H1 (cell line): Measurements from ENCODE around the gene GPRC5D. TPM values are rescaled to one million over a fixed set of nuclear protein-coding genes. Genes with fewer than 3 reads are reported as not detected.

Source experiments
- CTCF ChIA-PET: fragments of 300-600 bp; sonication (Branson Sonifier 250); formaldehyde crosslinking; loops from one replicate; lab custom pipeline; 2021; ENCODE audit not compliant: partially characterized antibody; lab: Charles Lee
- POLR2A ChIA-PET: fragments of 300-600 bp; sonication (Branson Sonifier 250); formaldehyde crosslinking; loops from one replicate; lab custom pipeline; 2021; ENCODE audit warnings: inconsistent platforms; ENCODE audit not compliant: partially characterized antibody; lab: Charles Lee
- DNase-seq, 2 experiments: peaks; one replicate each; pipeline versions ENCODE4 v3.0.0 to v3.0.0-alpha.2; 2010 to 2022; ENCODE audit warnings: low spot score in 2 of 2, low read depth in 1 of 2, mixed read lengths in 1 of 2
- FAIRE-seq: peaks from 2 replicates; lab custom pipeline; 2011; peaks lifted over from hg19 to GRCh38; lab: Jason Lieb, UNC
- H2AFZ ChIP-seq: 2 replicates; pipeline ENCODE4 v1.8.1; 2012; ENCODE audit warnings: low read length, inconsistent platforms
- H2AK5ac ChIP-seq: 2 replicates; pipeline ENCODE4 v1.6.1; 2013; ENCODE audit warnings: low read depth, low read length
- H2BK120ac ChIP-seq: replicated peaks from 2 replicates; pipeline ENCODE3; 2013; ENCODE audit warnings: low read depth, low read length, inconsistent platforms
- H2BK12ac ChIP-seq: 2 replicates; pipeline ENCODE4 v1.6.1; 2013; ENCODE audit warnings: low read depth, low read length
- H2BK15ac ChIP-seq: 2 replicates; pipeline ENCODE4 v1.6.1; 2013; ENCODE audit warnings: low read length
- H2BK20ac ChIP-seq: 2 replicates; pipeline ENCODE4 v1.6.1; 2013; ENCODE audit warnings: low read length
- H2BK5ac ChIP-seq: 2 replicates; pipeline ENCODE4 v1.6.1; 2013; ENCODE audit warnings: low read depth, low read length
- H3K14ac ChIP-seq: 2 replicates; pipeline ENCODE4 v1.6.1; 2013; ENCODE audit warnings: inconsistent platforms; ENCODE audit not compliant: insufficient read length
- H3K18ac ChIP-seq: 2 replicates; pipeline ENCODE4 v1.6.1; 2013; ENCODE audit warnings: low read length; ENCODE audit errors: extremely low read depth
- H3K23ac ChIP-seq: 2 replicates; pipeline ENCODE4 v1.6.1; 2013; ENCODE audit warnings: inconsistent platforms; ENCODE audit not compliant: insufficient read length
- H3K23me2 ChIP-seq: 2 replicates; pipeline ENCODE4 v1.6.1; 2013; ENCODE audit warnings: low read depth, low read length
- H3K27ac ChIP-seq: 2 replicates; pipeline ENCODE4 v1.6.1; 2011; ENCODE audit warnings: low read depth, low read length, inconsistent platforms
- H3K27me3 ChIP-seq, 4 experiments: replicated peaks in 1 of 4; 1 replicate in 1 of 4; 2 replicates in 3 of 4; pipeline versions ENCODE4 v1.6.1 to v1.8.1; 2011 to 2013; ENCODE audit warnings: low read length in 3 of 4, mild to moderate bottlenecking in 3 of 4, inconsistent platforms in 2 of 4, mixed read lengths in 2 of 4, moderate library complexity in 1 of 4; ENCODE audit not compliant: control insufficient read depth in 3 of 4, insufficient read depth in 3 of 4; ENCODE audit errors: extremely low read depth in 1 of 4
- H3K36me3 ChIP-seq, 4 experiments: 2 replicates each; pipeline versions ENCODE4 v1.6.1 to v1.8.1; 2011 to 2013; ENCODE audit warnings: mild to moderate bottlenecking in 4 of 4, low read length in 3 of 4, moderate library complexity in 2 of 4, control low read depth in 1 of 4, inconsistent platforms in 1 of 4; ENCODE audit not compliant: insufficient read depth in 4 of 4, control insufficient read depth in 2 of 4
- H3K4ac ChIP-seq: replicated peaks from 2 replicates; pipeline ENCODE3; 2013; ENCODE audit warnings: low read length, low read depth, mixed read lengths, inconsistent platforms; ENCODE audit not compliant: insufficient read length
- H3K4me1 ChIP-seq, 4 experiments: replicated peaks in 1 of 4; 1 replicate in 1 of 4; 2 replicates in 3 of 4; pipeline versions ENCODE4 v1.6.1 to v1.8.1; 2011 to 2013; ENCODE audit warnings: low read length in 3 of 4, inconsistent platforms in 2 of 4, mixed read lengths in 1 of 4; ENCODE audit not compliant: insufficient read depth in 4 of 4, control insufficient read depth in 3 of 4
- H3K4me2 ChIP-seq, 2 experiments: 2 replicates each; pipeline versions ENCODE4 v1.6.1 to v1.8.1; 2011 to 2013; ENCODE audit warnings: low read depth in 2 of 2, low read length in 2 of 2, control low read depth in 1 of 2, inconsistent platforms in 1 of 2, mild to moderate bottlenecking in 1 of 2; ENCODE audit not compliant: insufficient read depth in 1 of 2
- H3K4me3 ChIP-seq, 4 experiments: fragments of 200-600, 300-600 bp in 1 of 4; sonication (generic), shearing (Covaris generic), sonication (Bioruptor Twin) in 1 of 4; 2 replicates each; pipeline versions ENCODE4 v1.5.1 to v1.8.1; 2011 to 2016; ENCODE audit warnings: low read length in 4 of 4, low read depth in 3 of 4, control low read depth in 2 of 4, inconsistent platforms in 2 of 4, mild to moderate bottlenecking in 2 of 4, mixed read lengths in 1 of 4, moderate library complexity in 1 of 4; ENCODE audit not compliant: insufficient read depth in 2 of 4; ENCODE audit errors: extremely low read depth in 1 of 4
- H3K56ac ChIP-seq: replicated peaks from 2 replicates; pipeline ENCODE3; 2013; ENCODE audit warnings: low read depth, mild to moderate bottlenecking, mixed read lengths, low read length, inconsistent platforms; ENCODE audit not compliant: insufficient read length
- H3K79me1 ChIP-seq: 2 replicates; pipeline ENCODE4 v1.6.1; 2013; ENCODE audit warnings: low read depth, low read length, control low read depth
- H3K79me2 ChIP-seq, 2 experiments: 2 replicates each; pipeline versions ENCODE4 v1.6.1 to v1.8.1; 2012 to 2013; ENCODE audit warnings: low read length in 2 of 2, mild to moderate bottlenecking in 2 of 2, inconsistent platforms in 1 of 2; ENCODE audit not compliant: insufficient read depth in 2 of 2, control insufficient read depth in 1 of 2
- H3K9ac ChIP-seq, 4 experiments: replicated peaks in 1 of 4; 1 replicate in 1 of 4; 2 replicates in 3 of 4; pipeline versions ENCODE4 v1.6.1 to v1.8.1; 2011 to 2013; ENCODE audit warnings: low read depth in 3 of 4, low read length in 3 of 4, control low read depth in 2 of 4, mild to moderate bottlenecking in 2 of 4, moderate library complexity in 2 of 4, inconsistent platforms in 1 of 4; ENCODE audit errors: extremely low read depth in 1 of 4
- H3K9me3 ChIP-seq, 2 experiments: 2 replicates each; pipeline versions ENCODE4 v1.6.1 to v1.8.1; 2012 to 2013; ENCODE audit warnings: mild to moderate bottlenecking in 2 of 2, moderate library complexity in 2 of 2, control low read depth in 1 of 2, inconsistent platforms in 1 of 2, low read depth in 1 of 2, low read length in 1 of 2, mixed read lengths in 1 of 2; ENCODE audit not compliant: insufficient read depth in 2 of 2
- H4K20me1 ChIP-seq, 2 experiments: replicated peaks in 1 of 2; 2 replicates each; pipeline versions ENCODE3 to v1.8.1; 2011 to 2013; ENCODE audit warnings: inconsistent platforms in 2 of 2, low read length in 2 of 2, mild to moderate bottlenecking in 1 of 2; ENCODE audit not compliant: insufficient read depth in 2 of 2, control insufficient read depth in 1 of 2
- H4K5ac ChIP-seq: 2 replicates; pipeline ENCODE4 v1.6.1; 2013; ENCODE audit warnings: low read length, low read depth, mixed read lengths, inconsistent platforms; ENCODE audit not compliant: insufficient read length
- H4K8ac ChIP-seq: 2 replicates; pipeline ENCODE4 v1.8.0; 2013; ENCODE audit warnings: mild to moderate bottlenecking, moderate library complexity, low read length, inconsistent platforms; ENCODE audit not compliant: insufficient read depth; ENCODE audit errors: extremely low read depth
- H4K91ac ChIP-seq: replicated peaks from 2 replicates; pipeline ENCODE3; 2013; ENCODE audit warnings: low read length, mixed read lengths, inconsistent platforms; ENCODE audit not compliant: insufficient read length
- ASH2L ChIP-seq: fragments of 200-600, 300-600 bp; sonication (generic); IDR thresholded peaks from one replicate; pipeline ENCODE4 v1.7.1; 2017; ENCODE audit warnings: low read length
- CTBP2 ChIP-seq: IDR thresholded peaks from 2 replicates; pipeline ENCODE4 v1.7.0; 2011; ENCODE audit warnings: borderline replicate concordance, mild to moderate bottlenecking, moderate library complexity, mixed read lengths, low read length; ENCODE audit not compliant: insufficient read depth, insufficient read length
- SAP30 ChIP-seq: fragments of 300-600 bp; sonication (generic); IDR thresholded peaks from 2 replicates; pipeline ENCODE4 v1.7.1; 2012; ENCODE audit warnings: low read length, moderate library complexity, mild to moderate bottlenecking, inconsistent platforms; ENCODE audit not compliant: insufficient read depth, insufficient replicate concordance
- WGBS, 2 experiments: shearing (Covaris generic) in 1 of 2; methylation state at CpG; one replicate each; pipeline versions ENCODE4 v1.1.6 to v1.1.7; 2013 to 2015; ENCODE audit warnings: low lambda C conversion rate in 2 of 2, mixed read lengths in 2 of 2, inconsistent platforms in 1 of 2, low coverage in 1 of 2, missing lambda C conversion rate in 1 of 2; ENCODE audit not compliant: insufficient replicate concordance in 2 of 2, insufficient coverage in 1 of 2, insufficient read length in 1 of 2; ENCODE audit errors: extremely low coverage in 1 of 2, missing lambda C conversion rate in 1 of 2; 5-methylcytosine and 5-hydroxymethylcytosine counted together
- polyA plus RNA-seq, 7 experiments: library from polyadenylated mRNA; depleted of rRNA in 3 of 7; stranded (reverse) in 5 of 7; unstranded in 2 of 7; fragments of >200 nt in 5 of 7; fragments of 200-250 nt in 2 of 7; gene quantifications; 1 replicate in 5 of 7; 2 replicates in 1 of 7; 4 replicates in 1 of 7; pipeline versions ENCODE4 v1.2.1 to v1.2.3, GENCODE V29; 2011 to 2013; ENCODE audit warnings: missing spikeins in 2 of 7, mixed read lengths in 2 of 7
- total RNA-seq: library from RNA; stranded (reverse); fragmentation: NEBNext Ultra II Directional; extraction: Animal tissue kit (Norgen Biotek cat#: 25700); gene quantifications from 2 replicates; pipeline ENCODE4 v1.2.1, GENCODE V29; 2021

GPRC5D gene
- total and polyA plus RNA-seq, 2 of the 8 experiments (the other 6 are each of a cell fraction or from before 2014, with no cell fraction given) = 0.45 TPM; not detected in 1

GRCh38 chr12:12977231-12977630 lies 25.3 kb upstream of the GPRC5D start:
- no peak for FAIRE-seq
- peaks cover 2% of the 10 kb centered on the region; the same call in 1 of the 2 replicates for H3K79me1 ChIP-seq
- no peak overlapping the region for H3K23ac ChIP-seq
- no peak for TF ChIP-seq CTBP2
- no peak for TF ChIP-seq ASH2L
- TF ChIP-seq SAP30 = no peak
- TF ChIP-seq, all 59 proteins: peak for 0
- H3K4me2 ChIP-seq = no peak overlapping the region
- peaks cover 0 to 3% (median 0%) of the 10 kb centered on the region in 4 experiments; a peak in 1 of 7 replicates for H3K4me1 ChIP-seq
- H2BK5ac ChIP-seq = no peak overlapping the region
- no peak overlapping the region for H3K9ac ChIP-seq
- H3K79me2 ChIP-seq = no peaks in the 10 kb centered on the region; a peak in 1 of 4 replicates
- H2BK20ac ChIP-seq = no peak overlapping the region
- no peak overlapping the region for H2BK15ac ChIP-seq
- no peak for DNase-seq
- no peaks in the 10 kb centered on the region for H3K27me3 ChIP-seq
- H3K56ac ChIP-seq = no peak overlapping the region
- no peak overlapping the region for H2AK5ac ChIP-seq
- no peak overlapping the region for H2BK12ac ChIP-seq
- H3K27ac ChIP-seq = no peak overlapping the region
- no peak overlapping the region for H2AFZ ChIP-seq
- no peaks in the 10 kb centered on the region for H3K23me2 ChIP-seq
- no peak overlapping the region for H3K4ac ChIP-seq
- H4K5ac ChIP-seq = no peak overlapping the region
- H2BK120ac ChIP-seq = no peak overlapping the region
- H3K14ac ChIP-seq = no peak overlapping the region
- WGBS, 2 experiments = 93% methylated on average over 4 of the region's 4 CpGs; no CpG with 5 or more reads in 1 of the 2 experiments
- ChIA-PET CTCF (interaction anchor here (0.6 to 5.8 kb wide), 19 partner anchors 8 to 240 kb away, joined by 3 to 60 read pairs (median 5); no protein-coding TSS in a partner anchor), POLR2A (interaction anchor here (0.7 to 1.6 kb wide), 2 partner anchors 14 to 17 kb away, joined by 3 read pairs; no protein-coding TSS in a partner anchor)
- no peaks in the 10 kb centered on the region for H4K20me1 ChIP-seq
- H4K91ac ChIP-seq = no peak overlapping the region
- peaks cover 11 to 48% (median 36%) of the 10 kb centered on the region in 4 experiments for H3K36me3 ChIP-seq
- H4K8ac ChIP-seq = no peak overlapping the region
- H3K9me3 ChIP-seq = peaks cover 7 to 12% of the 10 kb centered on the region in 2 experiments; a peak in 2 of 4 replicates
- H3K18ac ChIP-seq = no peak overlapping the region
- H3K4me3 ChIP-seq = no peak overlapping the region
